Iris pigment epithelial cell (primary cell): ENCODE measurements around the gene VSIG8.

ENCODE experiments used
- DNase-seq: peaks from one replicate; pipeline ENCODE4 v3.0.0-alpha.2; 2011; ENCODE audit warnings: low read depth

Gene VSIG8

DNA sequence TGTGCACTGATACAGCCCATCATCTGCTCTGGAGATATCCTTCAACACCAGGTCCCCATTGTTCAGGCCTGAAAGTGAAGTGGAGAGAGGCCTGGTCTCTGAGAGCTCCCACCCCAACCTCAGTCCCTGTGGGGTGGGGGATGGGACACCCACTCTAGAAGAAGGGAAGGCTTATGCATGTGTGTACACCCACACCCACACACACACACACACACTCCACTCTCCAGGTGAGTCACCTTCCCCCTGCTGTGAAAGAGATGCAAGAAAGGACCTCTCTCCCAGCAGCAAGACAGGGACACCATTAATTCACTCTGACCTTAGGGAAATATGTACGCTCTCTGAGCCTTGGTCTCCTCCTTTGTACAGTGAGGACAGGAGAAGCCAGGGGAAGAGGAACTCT is 5.9 kb downstream of the VSIG8 start:
- DNase-seq: no peak

DNA sequence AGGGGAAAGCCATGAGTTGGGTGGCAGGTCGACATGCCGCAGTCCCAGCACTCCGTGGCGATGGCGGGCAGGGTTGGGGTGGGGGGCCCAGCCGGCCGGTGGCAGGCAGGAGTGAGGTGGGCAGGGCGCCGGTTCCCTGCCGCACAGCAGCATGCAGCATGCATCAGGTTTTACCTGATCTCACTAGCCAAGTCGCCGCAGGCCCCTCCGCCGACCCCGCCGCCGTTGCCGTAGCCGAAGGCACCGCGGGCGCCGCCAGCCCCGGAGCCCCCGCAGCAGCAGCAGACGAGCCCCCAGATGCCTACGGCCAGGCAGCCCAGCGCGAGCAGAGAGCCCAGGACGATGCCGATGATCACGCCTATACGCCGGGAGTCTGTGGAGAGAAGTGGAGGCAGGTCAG is 6.7 kb downstream of the VSIG8 start:
- DNase-seq: no peak

DNA sequence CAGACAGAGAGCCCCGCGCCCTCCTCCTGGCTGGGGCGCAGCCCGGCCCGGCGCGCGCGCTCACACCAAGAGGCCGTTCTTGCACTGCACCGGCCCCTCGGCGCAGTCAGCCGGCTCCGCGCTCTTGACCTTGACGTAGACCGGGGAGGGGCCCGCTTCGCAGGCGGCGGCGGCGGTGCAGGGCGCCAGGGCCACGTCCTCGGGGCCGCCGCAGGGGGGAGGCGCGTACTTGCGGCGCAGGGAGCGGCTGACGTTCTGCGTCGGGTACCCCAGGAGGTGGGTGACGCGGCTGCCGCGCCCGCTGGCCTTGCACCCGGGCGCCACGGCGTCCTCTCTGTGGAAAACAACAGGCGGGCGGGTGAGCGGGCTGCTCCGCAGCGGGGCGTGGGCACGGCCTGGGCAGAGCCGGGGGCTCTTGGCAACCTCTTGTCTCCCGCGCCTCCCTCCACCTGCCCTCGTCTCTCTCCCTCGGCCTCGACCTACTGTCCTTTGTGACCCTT is 7.7 kb downstream of the VSIG8 start:
- DNase-seq: peak; percentile 91

DNA sequence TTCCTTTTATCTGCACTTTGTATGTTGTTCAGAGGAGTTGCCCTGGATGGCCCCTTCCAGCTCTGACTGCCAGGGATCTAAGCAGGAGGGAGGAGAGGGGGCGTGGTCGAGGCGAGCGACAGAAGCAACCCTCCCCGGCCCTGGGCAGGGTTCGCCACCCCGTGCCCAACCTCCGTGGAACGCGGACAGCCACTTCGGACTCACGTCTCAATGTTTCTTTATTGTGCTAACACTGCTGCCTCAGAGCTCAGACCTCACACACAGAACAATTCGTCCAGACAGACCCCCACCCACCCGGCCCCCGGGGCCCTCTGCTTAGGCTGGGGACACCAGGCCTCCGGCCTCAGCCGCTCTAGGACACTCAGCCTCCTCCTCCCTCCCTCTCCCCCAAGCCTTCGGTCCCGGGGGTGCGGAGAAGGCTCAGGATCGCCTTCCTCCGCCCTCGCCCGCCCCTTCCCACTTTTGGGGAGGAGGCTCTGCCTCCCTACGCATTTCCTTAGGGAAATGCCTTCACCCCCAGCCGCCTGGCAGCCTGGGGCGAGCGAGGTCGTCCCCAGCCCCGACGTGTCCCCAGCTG is 8.3 kb downstream of the VSIG8 start:
- DNase-seq: peak; percentile 54

DNA sequence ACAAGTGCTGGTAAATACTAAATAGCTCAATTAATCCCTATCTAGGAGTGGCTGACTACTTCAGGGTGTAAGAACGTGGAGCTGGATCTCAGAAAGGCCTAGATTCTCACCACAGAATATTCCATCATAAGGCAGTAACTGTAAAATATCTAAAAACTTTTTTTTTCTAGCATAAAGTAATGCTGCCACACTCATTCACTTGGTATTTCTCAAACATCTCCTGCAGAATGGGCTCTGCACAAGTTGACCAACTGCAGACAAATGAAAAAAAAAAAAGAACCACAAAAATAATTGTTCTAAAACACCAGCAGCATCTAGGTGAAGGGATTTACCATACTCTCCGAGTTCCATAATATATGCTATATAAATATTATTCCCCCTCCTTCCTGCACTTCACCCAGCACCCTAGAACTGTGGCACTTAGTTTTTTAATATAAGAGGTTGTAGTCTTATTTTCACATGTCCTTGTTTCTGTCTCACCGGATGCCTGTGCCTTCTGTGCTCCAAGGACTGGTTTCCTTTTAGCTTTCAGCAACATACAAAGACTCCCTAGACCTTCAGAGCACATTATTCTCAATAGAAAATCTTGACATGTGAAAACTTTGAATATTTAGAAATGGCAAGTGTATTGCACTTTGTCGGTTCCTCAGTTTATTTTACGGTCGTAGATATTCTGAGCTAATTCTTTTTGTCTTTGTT is 8.9 kb downstream of the VSIG8 start:
- peak; percentile 68 for DNase-seq

DNA sequence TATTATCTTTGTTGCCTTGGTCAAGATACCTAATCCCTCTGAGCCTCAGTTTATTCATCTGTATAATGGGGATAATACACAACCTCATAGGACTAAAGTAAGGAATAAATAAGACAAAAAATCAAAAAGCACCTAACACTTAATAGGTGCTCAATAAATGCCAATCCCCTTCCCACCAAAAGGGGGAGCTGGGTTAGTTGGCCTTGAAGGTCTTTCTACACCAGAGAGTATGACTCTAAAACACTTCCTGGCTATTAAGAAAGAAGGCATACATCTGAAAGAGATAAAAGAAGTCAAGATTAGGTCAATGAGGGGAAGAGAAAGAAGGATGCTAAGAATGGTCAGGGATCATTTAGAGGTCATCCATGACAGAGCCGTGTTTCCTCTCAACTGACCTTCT is 11.1 kb downstream of the VSIG8 start:
- DNase-seq: peak; percentile 20

DNA sequence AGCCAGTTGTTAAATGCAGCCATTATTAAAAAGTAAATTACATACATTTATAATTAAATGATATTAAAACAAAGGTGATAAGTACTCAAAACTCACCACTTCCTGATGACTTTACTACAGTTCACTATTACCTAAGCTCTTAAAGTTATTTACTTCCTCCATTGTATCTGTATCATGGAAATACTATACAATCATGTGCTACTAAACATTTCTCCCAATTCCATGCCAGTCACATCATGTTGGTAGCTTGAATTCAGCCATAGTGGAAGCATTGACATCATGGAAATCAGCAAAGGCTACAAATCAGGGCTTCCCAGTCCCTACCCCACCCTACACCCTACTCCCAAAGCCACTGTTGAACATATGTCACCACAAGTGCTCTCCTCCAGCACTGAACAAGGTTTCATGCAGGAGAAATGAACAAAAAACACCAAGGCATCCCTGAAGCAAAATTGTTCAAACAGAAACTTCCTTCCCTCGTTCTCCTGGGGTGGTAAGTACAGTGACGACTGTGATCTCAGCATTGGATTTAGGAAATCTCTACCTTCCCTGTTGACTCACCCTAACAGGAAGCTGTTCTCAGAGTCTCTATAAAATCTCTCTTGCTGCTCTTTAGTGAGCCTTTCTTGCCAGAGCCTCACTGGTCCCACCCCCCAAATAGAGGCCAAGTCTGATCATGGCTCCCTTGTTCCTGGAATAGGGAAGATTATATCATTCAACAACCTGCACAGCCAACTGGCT is 12.7 kb downstream of the VSIG8 start:
- peak; percentile 58 for DNase-seq

DNA sequence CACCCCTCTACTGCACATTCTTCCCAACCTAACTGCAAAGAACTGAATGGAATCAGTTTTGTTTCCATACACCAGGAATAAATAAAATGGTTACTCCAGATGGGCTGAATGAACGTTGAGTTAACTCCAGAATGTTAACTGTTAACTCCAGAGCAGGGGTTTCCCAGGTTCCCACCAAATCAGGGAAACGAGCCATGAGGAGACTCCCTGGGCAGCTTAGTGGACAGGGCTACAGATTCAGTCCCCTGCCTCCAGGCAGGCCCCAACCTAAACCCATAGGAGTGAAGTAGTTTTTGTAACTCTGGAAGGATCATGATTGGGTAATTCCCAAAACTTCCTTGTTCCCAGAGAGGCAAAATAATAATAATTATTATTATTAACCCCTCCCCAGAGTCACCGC is 14.1 kb downstream of the VSIG8 start:
- DNase-seq: no peak

DNA sequence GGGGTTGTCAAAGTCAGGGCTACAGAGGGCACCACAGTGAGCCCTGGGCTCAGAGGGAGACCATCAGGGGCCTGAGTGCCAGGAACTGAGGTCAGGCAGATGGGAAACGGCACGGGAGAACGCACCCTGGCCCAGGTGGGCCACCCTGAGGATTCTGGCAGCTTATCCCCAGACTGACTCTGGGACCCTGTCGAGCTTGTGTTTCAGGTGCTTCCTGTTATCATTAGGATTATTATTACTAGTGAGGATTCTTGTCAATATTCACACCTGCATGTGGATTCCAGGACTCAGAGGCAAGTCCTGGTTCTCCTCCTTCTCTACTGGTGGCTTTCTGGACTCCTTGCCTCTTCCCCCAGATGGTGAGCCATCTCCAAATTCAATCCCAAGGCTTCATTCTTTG is 15.2 kb downstream of the VSIG8 start:
- no peak for DNase-seq

DNA sequence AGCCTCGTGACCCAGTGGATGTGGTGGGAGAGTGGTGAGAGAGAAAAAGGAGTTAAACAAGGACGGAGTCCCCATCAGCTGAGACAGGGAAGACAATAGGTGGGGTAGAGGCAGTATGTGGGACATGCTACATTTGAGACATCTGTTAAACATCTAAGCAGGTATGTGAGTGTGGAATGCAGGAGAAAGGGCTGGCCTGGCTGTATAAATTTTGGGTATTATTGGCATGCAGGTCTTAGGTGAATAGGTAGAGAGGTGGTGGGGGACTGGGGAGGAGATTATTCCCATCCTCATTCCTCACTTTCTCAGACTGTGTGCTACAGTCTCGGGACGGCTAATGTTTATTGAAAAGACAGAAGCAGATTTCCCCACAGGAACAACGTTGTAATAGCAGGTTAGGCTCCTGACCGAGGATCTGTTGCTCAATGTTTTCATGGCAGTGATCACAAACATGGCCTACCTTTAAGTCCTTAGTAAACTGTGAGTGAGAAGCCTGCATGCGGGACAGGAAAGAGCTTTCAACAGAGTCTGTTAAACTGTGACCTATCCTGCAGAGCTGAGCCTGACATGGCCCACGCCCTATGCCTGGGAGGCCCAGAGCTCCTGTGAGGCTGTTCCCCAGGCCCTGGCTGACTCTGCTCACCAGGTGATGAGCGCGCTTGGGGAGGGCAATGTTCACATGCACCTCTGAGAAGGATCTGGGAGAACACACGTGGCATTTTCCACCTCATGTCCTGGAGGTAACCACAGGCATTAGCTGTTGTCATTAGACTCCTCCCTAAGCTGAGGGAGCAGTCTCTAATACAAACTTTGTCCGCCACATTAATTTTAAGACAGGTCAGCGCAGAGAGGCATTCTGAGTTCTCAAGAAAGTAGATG is 16.5 kb downstream of the VSIG8 start:
- peak; percentile 61 for DNase-seq

DNA sequence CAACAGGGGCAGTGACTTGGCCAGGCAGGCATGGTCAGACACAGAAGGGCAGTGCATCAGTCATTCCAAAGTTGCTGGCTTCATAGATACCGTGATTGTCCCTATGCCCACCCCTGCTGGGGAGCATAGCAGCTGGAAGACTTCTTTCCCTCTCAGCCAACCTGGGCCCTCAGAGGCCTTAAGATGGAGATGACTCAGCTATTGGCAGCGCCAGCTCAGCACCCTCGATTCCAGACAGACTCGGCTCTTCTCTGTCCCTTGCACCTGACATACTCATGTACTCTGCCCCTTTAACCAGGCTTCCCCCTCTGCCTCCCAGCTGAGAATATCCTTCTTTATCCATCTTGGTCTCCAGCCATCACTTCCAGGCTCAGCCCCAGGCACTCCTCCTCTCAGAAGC is 19.0 kb downstream of the VSIG8 start:
- DNase-seq: no peak

DNA sequence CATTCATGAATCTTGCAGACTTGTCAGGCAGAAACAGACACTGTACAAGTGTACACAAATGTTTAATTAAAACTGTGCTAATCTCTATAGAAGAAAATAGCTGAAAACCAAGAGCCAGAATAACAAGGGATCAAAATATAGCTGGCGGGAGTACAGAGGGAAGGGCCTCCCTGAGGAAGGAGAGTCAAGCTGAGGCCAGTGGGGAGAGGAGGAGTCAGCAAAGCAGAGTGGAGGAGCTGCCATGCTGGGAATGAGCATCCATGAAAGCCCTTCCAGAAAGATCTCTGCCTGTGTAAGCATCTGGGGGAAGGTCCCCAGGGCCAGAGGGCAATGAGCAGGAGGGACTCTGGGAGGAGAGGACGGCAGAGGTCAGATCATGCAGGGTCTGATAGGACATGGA is 20.7 kb downstream of the VSIG8 start:
- DNase-seq: no peak

DNA sequence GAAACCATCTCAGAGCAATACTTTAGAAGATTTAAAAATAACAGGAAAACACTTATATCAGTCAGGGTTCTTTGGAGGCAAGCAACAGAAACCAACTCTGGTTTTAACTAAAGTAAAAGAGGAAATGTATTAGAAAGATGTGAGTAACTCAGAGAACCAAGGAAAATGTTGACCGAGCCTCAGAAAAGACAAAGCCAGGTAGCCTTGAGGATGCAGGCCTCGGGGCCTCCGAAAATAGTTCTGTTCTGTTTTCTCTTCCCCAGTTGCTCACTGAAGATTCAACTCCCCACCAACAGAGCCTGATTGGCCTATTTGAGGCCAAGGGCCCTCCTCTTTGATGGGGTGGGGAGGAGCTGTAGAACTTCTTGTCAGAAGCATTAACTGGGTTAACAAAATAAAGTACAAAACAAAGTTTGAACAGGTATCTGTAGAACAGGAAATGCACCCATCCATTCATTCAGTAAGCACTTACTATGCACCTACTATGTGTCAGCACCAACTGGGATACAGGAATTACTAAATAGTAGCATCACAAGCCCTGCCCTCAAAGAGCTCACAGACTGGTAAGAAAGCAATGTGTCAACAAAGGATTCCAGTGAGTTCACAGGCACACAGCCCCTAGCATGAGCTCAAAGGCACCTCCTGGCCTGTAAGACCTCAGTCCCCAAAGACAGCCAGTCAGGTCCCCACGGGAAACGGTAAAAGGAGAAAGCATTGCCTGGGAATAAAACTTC is 23.2 kb downstream of the VSIG8 start:
- no peak for DNase-seq

DNA sequence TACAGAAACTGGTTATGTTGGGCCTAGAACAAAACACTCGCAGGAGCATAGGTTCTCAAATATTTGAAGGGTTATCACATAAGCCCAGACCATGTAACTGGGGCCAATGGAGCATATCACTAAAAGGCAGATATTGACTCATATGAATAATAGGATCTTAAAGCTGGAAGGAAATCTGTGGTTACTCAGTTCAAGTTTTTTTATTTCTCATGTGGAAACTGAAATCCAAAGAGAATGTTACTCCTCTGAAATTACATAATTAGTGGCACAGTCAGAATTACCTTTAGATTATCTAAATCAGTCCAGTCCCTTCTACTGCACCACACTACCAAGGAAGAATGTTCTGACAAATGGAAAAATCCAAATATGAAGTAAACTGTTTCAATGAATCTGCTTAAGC is 23.7 kb downstream of the VSIG8 start:
- DNase-seq: no peak

DNA sequence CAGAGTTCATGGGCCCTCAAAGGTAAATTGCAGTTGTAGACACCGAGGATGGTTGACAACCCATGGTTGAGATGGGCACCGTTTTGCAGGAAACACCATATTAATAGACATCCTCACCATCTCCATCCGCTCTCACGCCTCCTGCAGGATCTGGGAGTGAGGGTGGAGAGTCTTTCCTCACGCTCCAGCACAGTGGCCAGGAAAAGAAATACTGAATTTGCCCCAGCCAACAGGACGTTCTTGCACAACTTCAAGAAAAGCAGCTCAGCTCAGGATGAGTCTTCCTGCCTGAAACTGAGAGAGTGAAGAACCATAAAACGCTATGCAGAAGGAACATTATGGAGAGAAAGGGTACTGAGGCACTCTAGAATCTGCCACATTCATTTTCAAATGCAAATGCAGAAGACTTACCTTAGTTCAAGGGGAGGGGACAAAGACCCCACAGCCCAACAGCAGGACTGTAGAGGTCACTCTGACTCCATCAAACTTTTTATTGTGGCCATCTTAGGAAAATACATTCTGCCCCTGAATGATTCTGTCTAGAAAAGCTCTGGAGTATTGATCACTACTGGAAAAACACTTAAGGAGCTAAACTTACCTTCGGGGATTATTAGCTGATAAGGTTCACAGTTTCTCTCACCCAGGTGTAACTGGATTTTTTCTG is 26.5 kb downstream of the VSIG8 start:
- no peak for DNase-seq

DNA sequence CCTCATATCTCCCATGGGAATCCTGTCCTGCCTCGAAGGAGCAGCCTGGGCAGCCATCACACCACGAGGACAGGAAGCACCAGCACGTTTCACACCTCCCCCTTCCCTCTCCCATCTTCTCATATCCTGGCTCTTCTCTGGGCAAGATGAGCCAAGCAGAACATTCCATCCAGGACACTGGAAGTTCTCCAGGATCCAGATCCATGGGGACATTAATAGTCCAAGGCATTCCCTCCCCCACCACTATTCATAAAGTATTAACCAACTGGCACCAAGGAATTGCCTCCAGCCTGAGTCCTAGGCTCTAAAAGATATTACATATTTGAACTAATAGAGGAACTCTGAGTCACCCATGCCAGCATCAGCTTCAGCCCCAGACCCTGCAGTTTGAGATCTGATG is 27.1 kb downstream of the VSIG8 start:
- no peak for DNase-seq

DNA sequence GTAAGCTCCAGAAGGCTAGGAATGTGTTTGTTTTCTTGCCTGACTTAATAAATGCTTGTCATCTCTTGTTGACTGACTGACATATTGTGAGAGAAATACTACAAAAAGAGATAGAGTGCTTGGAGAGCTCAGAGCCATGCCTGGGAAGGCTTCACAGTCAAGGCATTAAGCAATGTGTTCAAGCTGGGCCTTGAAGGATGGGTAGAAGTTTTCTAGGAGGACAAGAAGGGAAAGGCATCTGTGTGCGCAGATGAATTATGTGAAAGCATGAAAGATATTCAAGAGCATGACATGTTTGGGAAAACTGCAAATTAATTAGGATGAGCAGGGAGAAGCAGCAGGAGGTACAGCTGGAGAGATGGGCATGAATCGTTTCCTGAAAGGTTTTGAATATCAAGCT is 30.1 kb downstream of the VSIG8 start:
- no peak for DNase-seq

DNA sequence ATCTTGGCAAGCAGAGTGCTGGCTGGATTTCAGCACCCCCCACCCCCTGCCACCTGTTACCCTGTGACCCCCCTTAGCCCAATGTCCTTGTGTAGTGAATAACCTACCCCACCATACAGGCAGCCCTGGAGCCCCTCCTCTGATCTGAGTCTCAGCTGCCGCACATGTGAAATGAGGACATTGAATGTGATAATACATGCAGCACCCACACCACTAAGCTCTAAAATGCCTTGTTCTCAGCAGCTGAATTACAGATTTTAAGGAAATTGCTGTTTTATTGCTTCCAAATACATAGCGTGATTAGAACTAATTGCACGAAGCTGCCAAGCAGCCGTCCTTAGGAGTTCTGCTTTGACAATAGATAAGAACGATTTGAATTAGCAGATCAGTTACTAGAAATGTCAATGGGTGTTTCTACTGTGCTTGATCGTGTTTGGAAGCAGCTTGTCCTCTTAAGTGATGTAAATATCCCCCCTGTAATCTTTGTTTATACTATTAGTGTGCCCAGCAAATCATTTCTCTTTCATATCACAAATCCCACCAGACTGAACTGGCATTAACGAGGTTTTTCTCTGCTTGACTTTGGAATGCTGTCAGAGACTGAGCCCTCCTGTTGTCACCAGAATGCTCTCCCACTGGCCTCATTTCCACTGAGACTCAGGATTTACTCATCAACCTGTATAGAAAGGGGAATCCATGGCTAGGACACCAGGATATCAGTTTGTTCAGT is 30.9 kb downstream of the VSIG8 start:
- no peak for DNase-seq

DNA sequence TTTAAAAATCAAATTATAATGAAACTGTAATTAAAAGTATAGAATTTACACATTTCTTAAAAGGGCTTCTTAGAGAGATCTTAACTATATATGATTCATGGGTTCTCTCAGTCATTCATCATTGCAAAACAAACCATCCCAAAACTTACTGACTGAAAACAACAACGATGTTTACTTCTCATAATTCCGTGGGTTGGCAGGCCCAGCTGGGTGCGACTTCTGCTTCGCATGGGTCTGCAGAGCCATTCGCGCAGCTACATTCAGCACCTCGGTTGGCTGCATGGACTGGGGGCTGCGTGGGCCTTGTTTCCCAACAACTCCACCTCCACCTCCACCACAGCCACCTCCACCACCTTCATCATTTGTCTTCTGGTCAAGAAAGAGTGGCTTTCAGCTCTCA is 31.7 kb downstream of the VSIG8 start:
- no peak for DNase-seq

DNA sequence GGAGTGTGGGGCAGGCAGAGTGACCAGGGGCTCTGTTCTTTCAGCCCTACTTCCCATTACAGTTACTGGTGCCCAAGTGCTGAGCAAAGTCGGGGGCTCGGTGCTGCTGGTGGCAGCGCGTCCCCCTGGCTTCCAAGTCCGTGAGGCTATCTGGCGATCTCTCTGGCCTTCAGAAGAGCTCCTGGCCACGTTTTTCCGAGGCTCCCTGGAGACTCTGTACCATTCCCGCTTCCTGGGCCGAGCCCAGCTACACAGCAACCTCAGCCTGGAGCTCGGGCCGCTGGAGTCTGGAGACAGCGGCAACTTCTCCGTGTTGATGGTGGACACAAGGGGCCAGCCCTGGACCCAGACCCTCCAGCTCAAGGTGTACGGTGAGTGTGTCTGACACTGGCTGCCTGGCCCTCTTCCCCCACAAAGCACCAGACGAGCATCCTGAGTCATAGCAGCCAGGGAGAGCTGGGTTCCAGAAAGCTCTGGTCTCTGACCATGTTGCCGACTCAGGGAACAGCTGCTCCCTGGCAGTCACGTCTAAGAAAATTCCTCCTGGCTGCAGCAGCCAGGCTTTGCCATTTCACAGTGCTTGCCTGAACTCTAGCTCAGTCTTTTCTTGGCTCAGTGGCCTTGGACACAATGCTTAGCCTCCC is 32.5 kb downstream of the VSIG8 start:
- peak; percentile 82 for DNase-seq
